ENCODE measurements around the gene KREMEN2.
A peak's percentile ranks its signal among the peaks of the same experiment; 100 is the strongest.
"Not testable (repeated sequence)": the region's sequence is repeated elsewhere in the genome, so short reads cannot be mapped to it uniquely, and the experiment has no call there.

Gene KREMEN2

GRCh38 chr16:2963723-2964474 lies at the start of gene KREMEN2:
KREMEN2 (plus strand) TSS chr16:2964275; CDS start chr16:2964521, 246 bp downstream.
- DNase-seq: no peak

GRCh38 chr16:2915196-2915929 lies 48.7 kb upstream of the KREMEN2 start:
- no peak for DNase-seq

GRCh38 chr16:2919511-2920255 lies 44.4 kb upstream of the KREMEN2 start:
- peak; percentile 29 for DNase-seq

GRCh38 chr16:2923481-2923880 lies 40.6 kb upstream of the KREMEN2 start:
- no peak for DNase-seq

GRCh38 chr16:2924901-2925755 lies 38.9 kb upstream of the KREMEN2 start:
- no peak for DNase-seq

- no peak for DNase-seq
Measured at GRCh38 chr16:2925951-2926649, 38.0 kb upstream of the KREMEN2 start.

- DNase-seq: no peak
Measured at GRCh38 chr16:2926650-2926999, 37.5 kb upstream of the KREMEN2 start.

GRCh38 chr16:2927010-2927646 lies 36.9 kb upstream of the KREMEN2 start:
- DNase-seq: peak; percentile 37

- DNase-seq: not testable (repeated sequence)
Measured at GRCh38 chr16:2928151-2928550, 35.9 kb upstream of the KREMEN2 start.

- no peak for DNase-seq
Measured at GRCh38 chr16:2928796-2929195, 35.3 kb upstream of the KREMEN2 start.

GRCh38 chr16:2929693-2930092 lies 34.4 kb upstream of the KREMEN2 start:
- DNase-seq: no peak

- DNase-seq: no peak
Measured at GRCh38 chr16:2930236-2930635, 33.8 kb upstream of the KREMEN2 start.

- not testable (repeated sequence) for DNase-seq
Measured at GRCh38 chr16:2931231-2931914, 32.7 kb upstream of the KREMEN2 start.

- no peak for DNase-seq
Measured at GRCh38 chr16:2933136-2933535, 30.9 kb upstream of the KREMEN2 start.

GRCh38 chr16:2933701-2934100 lies 30.4 kb upstream of the KREMEN2 start:
- DNase-seq: no peak

- no peak for DNase-seq
Measured at GRCh38 chr16:2934450-2934849, 29.6 kb upstream of the KREMEN2 start.

GRCh38 chr16:2936436-2937011 lies 27.6 kb upstream of the KREMEN2 start:
- DNase-seq: no peak

GRCh38 chr16:2937170-2937569 lies 26.9 kb upstream of the KREMEN2 start:
- DNase-seq: no peak

- no peak for DNase-seq
Measured at GRCh38 chr16:2938206-2938605, 25.9 kb upstream of the KREMEN2 start.

- DNase-seq: no peak
Measured at GRCh38 chr16:2939968-2940367, 24.1 kb upstream of the KREMEN2 start.

- DNase-seq: no peak
Measured at GRCh38 chr16:2942045-2942444, 22.0 kb upstream of the KREMEN2 start.

All from NCI-H748 treated with DMSO at 0.1 percent for 48 hours (cell line).